ENCODE measurements around the gene DNAH14.

Gene DNAH14

GRCh38 chr1:225366552-225366951 lies 437.1 kb downstream of the DNAH14 start:
- Histone ChIP-seq H3K9me3 (replicated peaks; ENCODE audit: insufficient read depth, low read length) (no peaks in the 10 kb centered on the region), H3K27me3 (replicated peaks; ENCODE audit: insufficient read depth, low read length) (no peaks in the 10 kb centered on the region), H4K20me1 (ENCODE audit: insufficient read depth, low read length) (no peaks in the 10 kb centered on the region), H3K9ac (ENCODE audit: low read length) (no peak overlapping the region), H3F3A (ENCODE audit: insufficient read depth, low read length) (no peaks in the 10 kb centered on the region), H3K79me2 (ENCODE audit: low read length) (no peaks in the 10 kb centered on the region), H2AFZ (ENCODE audit: low read length) (no peak overlapping the region), H3K9me2 (replicated peaks; ENCODE audit: insufficient read depth, low read length) (no peaks in the 10 kb centered on the region), H3K4me2 (ENCODE audit: low read depth, low read length) (no peak overlapping the region), H3K4me3 (ENCODE audit: low read length) (no peak overlapping the region), H3K36me3 (replicated peaks; ENCODE audit: insufficient read depth, low read length) (no peaks in the 10 kb centered on the region), H3K27ac (ENCODE audit: low read length) (no peak overlapping the region), H3K4me1 (ENCODE audit: low read length) (no peaks in the 10 kb centered on the region)
- TF ChIP-seq EZH2 (optimal IDR thresholded peaks at IDR 0.05; ENCODE audit: low read depth, low read length) (no peak), EZH2phosphoT487 (IDR thresholded peaks at IDR 0.05; ENCODE audit: low read length) (no peak), CTCF (IDR thresholded peaks at IDR 0.05; ENCODE audit: low read length) (no peak)
- DNase-seq: no peak

- Histone ChIP-seq H3K36me3 (replicated peaks; ENCODE audit: insufficient read depth, low read length) (no peaks in the 10 kb centered on the region), H3K27me3 (replicated peaks; ENCODE audit: insufficient read depth, low read length) (no peaks in the 10 kb centered on the region), H3K9me3 (replicated peaks; ENCODE audit: insufficient read depth, low read length) (no peaks in the 10 kb centered on the region), H3K4me1 (ENCODE audit: low read length) (no peaks in the 10 kb centered on the region), H4K20me1 (ENCODE audit: insufficient read depth, low read length) (no peaks in the 10 kb centered on the region), H2AFZ (ENCODE audit: low read length) (no peak overlapping the region), H3F3A (ENCODE audit: insufficient read depth, low read length) (no peaks in the 10 kb centered on the region), H3K9ac (ENCODE audit: low read length) (no peak overlapping the region), H3K4me2 (ENCODE audit: low read depth, low read length) (no peak overlapping the region), H3K27ac (ENCODE audit: low read length) (no peak overlapping the region), H3K4me3 (ENCODE audit: low read length) (no peak overlapping the region), H3K9me2 (replicated peaks; ENCODE audit: insufficient read depth, low read length) (no peaks in the 10 kb centered on the region), H3K79me2 (ENCODE audit: low read length) (no peaks in the 10 kb centered on the region)
- TF ChIP-seq CTCF (IDR thresholded peaks at IDR 0.05; ENCODE audit: low read length): no peak
- TF ChIP-seq EZH2 (optimal IDR thresholded peaks at IDR 0.05; ENCODE audit: low read depth, low read length): no peak
- TF ChIP-seq EZH2phosphoT487 (IDR thresholded peaks at IDR 0.05; ENCODE audit: low read length): no peak
- no peak for DNase-seq
Measured at GRCh38 chr1:225368036-225368552, 438.6 kb downstream of the DNAH14 start.

GRCh38 chr1:225371366-225372010 lies 442.0 kb downstream of the DNAH14 start:
- H3K27ac ChIP-seq (ENCODE audit: low read length): no peak overlapping the region
- no peaks in the 10 kb centered on the region for H3K79me2 ChIP-seq (ENCODE audit: low read length)
- no peaks in the 10 kb centered on the region for H3K27me3 ChIP-seq (replicated peaks; ENCODE audit: insufficient read depth, low read length)
- H3K36me3 ChIP-seq (replicated peaks; ENCODE audit: insufficient read depth, low read length): no peaks in the 10 kb centered on the region
- DNase-seq: no peak
- H3K4me3 ChIP-seq (ENCODE audit: low read length): no peak overlapping the region
- H3K9ac ChIP-seq (ENCODE audit: low read length): no peak overlapping the region
- H3K9me2 ChIP-seq (replicated peaks; ENCODE audit: insufficient read depth, low read length): no peaks in the 10 kb centered on the region
- H3K4me2 ChIP-seq (ENCODE audit: low read depth, low read length): no peak overlapping the region
- no peaks in the 10 kb centered on the region for H3F3A ChIP-seq (ENCODE audit: insufficient read depth, low read length)
- H3K4me1 ChIP-seq (ENCODE audit: low read length): no peaks in the 10 kb centered on the region
- no peak overlapping the region for H2AFZ ChIP-seq (ENCODE audit: low read length)
- H3K9me3 ChIP-seq (replicated peaks; ENCODE audit: insufficient read depth, low read length): no peaks in the 10 kb centered on the region
- TF ChIP-seq EZH2 (optimal IDR thresholded peaks at IDR 0.05; ENCODE audit: low read depth, low read length) (no peak), CTCF (IDR thresholded peaks at IDR 0.05; ENCODE audit: low read length) (no peak), EZH2phosphoT487 (IDR thresholded peaks at IDR 0.05; ENCODE audit: low read length) (no peak)
- H4K20me1 ChIP-seq (ENCODE audit: insufficient read depth, low read length): no peaks in the 10 kb centered on the region

All from MM.1S (cell line).